Left colon (tissue), 2 donors: Measurements from ENCODE around the gene ESRRB. TPM values are rescaled to one million over a fixed set of nuclear protein-coding genes. Genes with fewer than 3 reads are reported as not detected.

Source experiments
- ATAC-seq: fragments of 200-7000 bp; cut with Tn5 transposase; one replicate; pipeline ENCODE4 v1.9.1; 2020; ENCODE audit warnings: mild to moderate bottlenecking, moderate library complexity
- DNase-seq, 2 donors: peaks; one replicate each; pipeline ENCODE4 v3.0.0-alpha.2; 2020
- intact Hi-C, 2 donors: fragments of 100-400 bp; cut with DNase I in 1 of 2; cut with micrococcal nuclease in 1 of 2; formaldehyde crosslinking; loops; one replicate each; pipeline versions ENCODE4 v1.11.2 to v1.14.0; 2022; cut with DNase I, micrococcal nuclease
- total RNA-seq, 2 donors: library from RNA; stranded (reverse); fragmentation: NEBNext Ultra II Directional; extraction: Animal tissue kit (Norgen Biotek cat#: 25700); gene quantifications; one replicate each; pipeline ENCODE4 v1.2.1, GENCODE V29; 2021
- donor health status: DM: no; HTN: no; CAD: no.
- donor health status: DM: yes; HTN: yes; CAD: no.

Gene ESRRB
- total RNA-seq, 2 donors from 2014 or later, result 0.06 to 0.18 TPM

- ATAC-seq (no peak), DNase-seq (no peak)
- intact Hi-C loops, result no loop called here
Observed at GRCh38 chr14:76473481-76474263, 97.7 kb downstream of the ESRRB start.

GRCh38 chr14:76480426-76480825 is 104.5 kb downstream of the ESRRB start:
- DNase-seq (no peak), ATAC-seq (no peak)
- intact Hi-C loops, result no loop called here

GRCh38 chr14:76484355-76484754 is 108.4 kb downstream of the ESRRB start:
- DNase-seq (no peak), ATAC-seq (no peak)
- intact Hi-C loops, result no loop called here

DNA sequence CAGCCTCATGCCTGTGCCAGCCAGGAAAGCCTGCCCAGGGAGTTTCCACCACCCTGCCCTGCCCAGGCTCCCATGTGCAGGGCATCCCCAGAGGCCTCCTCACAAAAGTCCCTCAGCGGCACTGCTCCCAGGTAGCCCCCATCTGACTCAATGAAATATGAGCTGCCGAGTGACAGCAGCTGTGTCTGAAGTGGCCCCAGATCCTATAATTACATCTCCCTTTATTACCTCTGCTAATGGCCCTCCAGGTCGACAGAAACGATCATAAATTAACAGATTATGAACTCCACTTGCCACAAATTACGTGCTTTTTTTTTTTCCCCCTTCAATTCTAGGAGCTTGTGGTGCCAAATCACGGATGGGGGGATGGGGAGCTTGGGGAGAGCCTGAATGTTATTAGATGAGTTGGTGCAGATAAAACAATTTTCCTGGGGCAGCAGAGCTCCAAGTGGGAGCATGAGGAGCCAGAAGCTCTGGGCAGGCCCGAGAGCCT is 110.4 kb downstream of the ESRRB start:
- intact Hi-C loops, result no loop called here
- no peak for ATAC-seq
- DNase-seq, result no peak

DNA sequence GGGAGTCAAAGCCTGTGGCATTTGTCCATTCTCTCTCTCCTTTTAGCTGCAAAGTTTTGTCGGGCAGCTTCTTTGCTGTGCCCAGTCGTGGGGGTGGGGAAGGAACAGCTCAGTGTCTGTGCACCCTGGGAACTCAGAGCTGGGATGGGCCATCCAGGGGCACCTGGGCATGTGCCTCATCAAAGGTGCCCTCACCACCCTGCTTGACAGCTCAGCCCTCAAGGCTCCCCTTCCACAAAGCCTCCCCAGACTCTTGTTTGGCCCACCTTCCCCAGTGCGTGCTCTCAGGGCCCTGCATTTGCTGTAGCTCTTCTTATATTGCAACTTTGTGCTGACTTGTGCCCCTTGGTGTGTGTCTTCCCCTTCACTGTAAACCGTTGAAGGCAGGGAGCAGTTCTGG is 112.6 kb downstream of the ESRRB start:
- no peak for ATAC-seq
- no peak for DNase-seq
- intact Hi-C loops, result no loop called here

DNA sequence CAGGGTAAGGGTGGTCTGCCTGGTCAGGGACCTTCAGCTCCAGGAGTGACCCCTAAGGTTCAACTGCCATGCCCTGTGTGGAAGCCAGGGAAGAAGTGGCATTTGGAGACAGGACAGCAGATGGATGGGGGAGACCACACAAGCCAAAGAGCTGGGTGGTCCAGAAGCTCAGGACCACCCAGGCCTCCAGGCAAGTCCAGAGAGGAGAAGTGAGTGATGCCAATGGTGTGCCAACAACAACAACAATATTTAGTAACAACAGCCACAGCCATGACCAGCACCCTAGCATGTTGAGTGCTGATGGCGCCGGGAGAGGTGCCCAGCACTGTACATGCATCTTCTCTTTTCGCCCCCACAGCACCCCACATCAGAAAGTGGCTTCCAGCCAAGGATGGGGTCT is 113.7 kb downstream of the ESRRB start:
- DNase-seq (no peak), ATAC-seq (no peak)
- intact Hi-C loops, result no loop called here

- ATAC-seq, result no peak
- no peak for DNase-seq
- intact Hi-C loops, result no loop called here
Observed at GRCh38 chr14:76490111-76490510, 114.2 kb downstream of the ESRRB start.

GRCh38 chr14:76490735-76491134 is 114.8 kb downstream of the ESRRB start:
- intact Hi-C loops, result no loop called here

GRCh38 chr14:76491172-76491930 is 115.4 kb downstream of the ESRRB start:
- intact Hi-C loops, result no loop called here
- ATAC-seq (no peak), DNase-seq (no peak)

More at GRCh38 chr14:76490735-76491134, 114.8 kb downstream of the ESRRB start:
- DNase-seq (no peak), ATAC-seq (no peak)

DNA sequence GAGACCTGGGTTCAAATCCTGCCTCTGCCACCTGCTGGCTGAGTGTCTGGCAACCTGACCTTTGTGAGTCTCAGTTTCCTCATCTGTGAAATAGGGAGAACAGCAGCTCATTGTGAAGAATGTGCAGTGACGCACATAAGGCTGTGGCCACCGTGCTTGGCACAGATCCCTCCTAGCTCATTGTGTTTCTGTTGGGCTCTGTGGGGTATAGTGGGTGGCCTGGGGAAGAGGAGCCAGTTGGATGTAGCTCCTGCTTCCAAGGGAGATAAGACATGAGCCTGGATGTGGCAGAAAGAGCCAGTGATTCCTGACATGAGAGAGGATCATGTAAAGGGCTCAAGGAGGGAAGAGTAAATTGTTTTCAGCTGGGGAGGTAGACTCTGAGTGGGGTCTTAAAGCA is 120.0 kb downstream of the ESRRB start:
- intact Hi-C loops, result no loop called here
- no peak for DNase-seq
- no peak for ATAC-seq

DNA sequence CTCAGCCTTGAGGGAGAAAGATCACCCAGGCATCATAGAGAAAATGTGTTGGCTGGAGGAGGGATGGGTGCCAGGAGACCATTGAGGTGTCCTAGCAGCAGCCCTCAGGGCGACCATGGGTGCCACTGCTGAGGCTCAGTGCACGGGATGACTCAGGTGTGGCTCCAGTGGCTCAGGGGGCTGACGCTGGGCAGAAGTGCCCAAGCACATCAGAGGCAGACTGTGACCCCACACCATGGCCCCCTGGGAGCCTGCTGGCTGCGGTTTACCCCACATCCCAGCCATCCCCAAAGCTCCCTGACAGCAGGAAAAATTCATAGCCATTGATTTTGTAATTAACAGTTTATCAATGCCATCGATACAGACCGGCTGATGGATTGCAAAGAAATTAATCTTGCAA is 120.7 kb downstream of the ESRRB start:
- no peak for ATAC-seq
- intact Hi-C loops, result no loop called here
- DNase-seq, result no peak

- no peak for ATAC-seq
- intact Hi-C loops, result no loop called here
- no peak for DNase-seq
Observed at GRCh38 chr14:76497550-76498462, 121.9 kb downstream of the ESRRB start.

DNA sequence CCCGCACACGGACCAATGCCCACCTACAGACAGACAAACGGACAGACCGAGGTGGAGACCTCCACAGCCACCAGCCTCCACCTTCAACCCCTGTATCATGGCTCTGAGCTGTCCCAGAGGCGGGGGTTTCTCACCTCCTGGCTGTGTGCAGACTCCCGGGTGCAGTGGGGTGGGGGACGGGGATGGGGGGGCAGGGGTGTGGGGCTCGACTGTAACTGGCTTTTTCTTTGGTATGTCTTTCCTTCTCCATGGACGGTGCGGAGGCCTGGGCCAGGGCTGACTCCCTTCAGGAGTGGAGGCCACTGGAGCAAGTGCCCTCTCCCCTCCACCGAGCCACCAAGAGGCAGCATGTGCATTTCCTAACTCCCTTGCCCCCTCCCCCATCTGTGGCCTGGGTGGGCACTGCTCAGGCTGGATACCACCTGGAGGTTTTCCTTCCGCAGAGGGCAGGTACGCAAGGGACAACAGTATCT is 122.6 kb downstream of the ESRRB start:
- intact Hi-C loops, result no loop called here
- no peak for ATAC-seq
- DNase-seq, result no peak

DNA sequence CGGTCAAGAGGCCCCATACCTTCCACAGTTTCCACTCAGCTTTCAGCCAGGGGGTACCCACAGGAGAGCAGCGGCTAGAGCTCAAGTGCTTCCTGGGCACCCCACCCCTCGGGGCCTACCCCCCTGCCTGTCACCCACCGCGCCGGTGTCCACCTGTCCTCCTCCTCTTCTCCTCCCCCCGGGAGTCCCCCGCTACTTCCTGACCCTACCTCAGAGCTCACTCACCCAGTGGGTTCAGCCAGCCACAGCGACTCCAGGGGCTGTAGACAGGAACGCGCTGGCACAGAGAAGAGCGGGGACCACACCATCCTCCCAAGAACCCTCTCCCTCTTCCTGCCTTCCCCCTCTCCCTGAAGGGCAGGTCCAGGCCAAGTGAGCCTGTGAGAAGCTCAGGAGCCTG is 123.0 kb downstream of the ESRRB start:
- DNase-seq, result no peak
- intact Hi-C loops, result no loop called here
- no peak for ATAC-seq

GRCh38 chr14:76499399-76499798 is 123.5 kb downstream of the ESRRB start:
- DNase-seq, result no peak
- ATAC-seq, result no peak
- intact Hi-C loops, result no loop called here

DNA sequence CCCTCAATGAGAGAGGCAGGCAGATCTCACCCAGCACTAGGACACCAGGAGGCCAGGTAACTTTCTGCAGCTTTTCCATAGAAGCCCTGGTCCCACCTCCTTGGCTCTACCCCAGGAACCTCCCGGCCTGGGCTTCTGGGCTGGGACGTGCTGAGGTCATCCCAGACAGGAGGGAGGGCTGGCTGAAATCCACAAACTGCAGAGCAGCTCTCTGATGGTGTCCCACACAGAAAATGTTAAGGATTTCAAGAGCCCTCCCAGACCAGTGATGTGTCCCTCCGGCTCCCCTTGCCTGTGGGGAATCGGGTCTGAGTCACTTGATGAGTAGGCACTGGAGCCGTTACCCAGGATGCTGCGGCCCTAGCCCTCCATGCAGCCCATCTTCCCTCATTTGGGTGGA is 124.1 kb downstream of the ESRRB start:
- ATAC-seq (no peak), DNase-seq (no peak)
- intact Hi-C loops, result no loop called here

- intact Hi-C loops, result no loop called here
- ATAC-seq (no peak), DNase-seq (no peak)
Observed at GRCh38 chr14:76500480-76500879, 124.5 kb downstream of the ESRRB start.

DNA sequence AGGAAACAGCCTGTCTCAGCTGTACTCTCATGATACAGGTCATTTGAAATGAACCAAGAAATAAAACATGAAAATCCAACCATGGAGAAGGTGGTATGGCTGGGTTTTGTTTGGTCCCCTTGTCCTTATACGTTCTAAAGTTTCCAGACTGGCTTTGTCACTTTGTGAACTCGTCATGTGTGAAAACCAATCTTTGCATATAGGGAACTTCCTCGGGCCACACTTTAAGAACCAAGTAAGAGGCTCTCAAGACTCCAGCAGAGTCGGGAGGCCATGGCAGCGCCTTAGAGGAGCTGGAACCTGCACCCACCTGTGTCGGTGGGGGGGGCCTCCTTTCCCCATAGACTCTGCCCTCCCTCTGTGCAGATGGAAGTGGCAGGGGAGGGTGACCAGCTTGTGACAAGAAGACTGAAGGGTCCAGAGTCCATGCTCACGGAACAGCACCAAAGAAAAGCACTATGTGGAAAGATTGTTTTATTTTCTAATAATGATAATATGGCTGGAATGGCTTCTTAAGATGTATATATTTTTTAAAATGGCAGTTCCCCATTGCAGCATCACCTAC is 125.3 kb downstream of the ESRRB start:
- no peak for DNase-seq
- intact Hi-C loops, result no loop called here
- ATAC-seq, result no peak

DNA sequence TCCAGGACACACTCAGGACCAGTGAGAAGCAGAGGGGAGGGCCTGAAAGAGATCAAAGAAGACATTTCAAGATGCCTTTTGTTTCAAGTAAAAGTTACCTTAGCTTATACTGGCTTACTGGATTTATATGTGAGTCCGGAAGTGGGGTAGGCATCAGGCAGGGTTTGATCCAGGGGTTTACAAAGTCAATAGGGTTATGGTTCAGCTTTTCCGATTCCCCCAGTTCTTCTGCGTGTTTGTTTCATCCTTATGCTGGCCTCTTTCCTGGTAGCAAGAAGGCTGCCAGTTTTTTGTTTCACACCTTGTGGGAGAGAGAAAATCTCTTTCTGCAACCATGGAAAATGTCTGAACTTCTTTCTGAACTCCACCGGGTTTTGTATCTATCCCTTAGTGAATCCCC is 126.3 kb downstream of the ESRRB start:
- no peak for ATAC-seq
- intact Hi-C loops, result no loop called here
- no peak for DNase-seq
